ENCODE data around the gene TWF2. TPM values are rescaled to one million over a fixed set of nuclear protein-coding genes. Genes with fewer than 3 reads are reported as not detected.

TWF2 gene
- total RNA-seq, 1 experiment from 2014 or later: 102 TPM

DNA sequence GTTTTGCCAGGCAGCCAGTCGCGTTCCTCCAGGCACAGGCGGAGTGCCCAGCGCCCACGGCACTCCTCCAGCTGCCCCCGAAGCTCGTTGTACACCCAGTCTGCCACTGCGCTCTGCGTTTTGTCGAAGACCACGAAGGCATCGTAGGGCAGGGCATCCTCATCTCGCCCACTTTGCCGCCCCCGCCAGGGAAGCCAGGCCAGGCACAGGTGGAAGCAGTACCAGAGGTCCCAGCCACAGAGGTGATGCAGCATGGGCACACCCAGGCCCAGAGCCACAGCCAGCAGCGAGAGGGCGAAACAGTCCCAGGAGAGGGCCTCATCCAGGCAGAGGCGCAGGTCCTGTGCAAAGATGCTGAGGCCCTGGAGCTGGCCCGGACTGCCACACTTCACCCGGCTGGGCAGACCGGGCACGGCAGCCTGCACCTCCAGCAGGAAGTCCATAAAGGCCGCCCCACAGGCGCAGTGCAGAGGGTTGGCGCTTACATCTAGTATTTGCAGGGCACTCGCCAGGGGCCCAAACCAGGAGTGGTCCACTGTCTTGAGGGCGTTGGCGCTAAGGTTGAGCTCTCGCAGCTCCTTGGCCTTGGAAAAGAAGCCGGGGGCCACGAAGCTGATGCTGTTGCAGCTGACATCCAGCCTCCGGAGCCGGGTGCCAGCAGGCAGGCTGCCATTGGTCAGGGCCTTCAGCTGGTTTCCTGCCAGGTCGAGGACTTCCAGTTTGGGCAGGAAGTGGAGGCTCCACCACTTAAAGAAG lies 17.2 kb downstream of the TWF2 start:
- BruUV-seq (replicated peaks): no TSS peak
- intact Hi-C loops (cut with micrococcal nuclease; ENCODE audit: unreplicated experiment): no loop called here

DNA sequence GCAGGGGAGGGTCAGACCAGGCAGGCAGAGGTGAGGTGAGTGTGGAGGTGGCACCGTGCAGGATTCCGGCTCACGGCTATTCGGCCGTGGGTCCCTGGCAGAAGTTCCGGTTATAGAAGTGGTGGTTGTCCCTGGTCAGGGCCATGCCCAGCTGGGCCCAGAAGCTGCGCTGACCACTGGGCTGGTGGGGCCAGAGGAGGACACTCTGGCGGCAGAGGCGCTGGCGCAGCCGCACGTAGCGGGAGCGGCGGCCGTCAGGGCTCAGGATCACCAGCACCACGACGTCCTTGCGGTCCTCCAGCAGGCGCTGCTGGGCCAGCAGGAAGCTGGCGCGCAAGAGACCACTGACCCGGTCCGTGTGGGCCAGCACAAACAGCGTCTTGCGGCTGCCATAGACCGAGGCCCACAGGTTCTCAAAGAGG lies 17.8 kb downstream of the TWF2 start:
- H3K27me3 ChIP-seq (ENCODE audit: insufficient read depth, low read depth): no peaks in the 10 kb centered on the region
- no peaks in the 10 kb centered on the region for H4K20me1 ChIP-seq (ENCODE audit: insufficient read depth)
- no peaks in the 10 kb centered on the region for H3K79me2 ChIP-seq (ENCODE audit: low read depth)
- H3K4me2 ChIP-seq: 0 out of 2 replicates have a peak overlapping the region, but pooled peaks have one; percentile 24
- H3K9me3 ChIP-seq (ENCODE audit: insufficient read depth, low read depth): no peaks in the 10 kb centered on the region
- peaks cover 37% of the 10 kb centered on the region for H3F3A ChIP-seq (ENCODE audit: insufficient read depth, low read depth)
- no peak overlapping the region for H2AFZ ChIP-seq
- no peaks in the 10 kb centered on the region for H3K36me3 ChIP-seq (ENCODE audit: low read depth)
- no peak for TF ChIP-seq EZH2 (IDR thresholded peaks at IDR 0.05; ENCODE audit: low read depth)
- no peak for TF ChIP-seq CTCF (conservative IDR thresholded peaks at IDR 0.05)
- intact Hi-C loops (cut with micrococcal nuclease; ENCODE audit: unreplicated experiment): no loop called here
- no peak overlapping the region for H3K27ac ChIP-seq
- ChIA-PET CTCF (interaction anchor here (0.6 to 1.4 kb wide), 8 partner anchors 16 to 237 kb away, joined by 3 to 19 read pairs (median 6); partner anchors contain the start of gene TWF2), POLR2A (ENCODE audit: unreplicated experiment) (no interaction called here)
- H3K4me1 ChIP-seq (replicated peaks; ENCODE audit: insufficient read depth): peaks cover 46% of the 10 kb centered on the region
- no peak for DNase-seq
- no peak overlapping the region for H3K4me3 ChIP-seq
- no peaks in the 10 kb centered on the region for H3K9me2 ChIP-seq (ENCODE audit: insufficient read depth)
- BruUV-seq (replicated peaks): no TSS peak

More for the DNA sequence above, 17.2 kb downstream of the TWF2 start:
- no peaks in the 10 kb centered on the region for H3K79me2 ChIP-seq (ENCODE audit: low read depth)
- H3K27me3 ChIP-seq (ENCODE audit: insufficient read depth, low read depth): no peaks in the 10 kb centered on the region
- no peak overlapping the region for H3K4me3 ChIP-seq
- no peaks in the 10 kb centered on the region for H4K20me1 ChIP-seq (ENCODE audit: insufficient read depth)
- no peaks in the 10 kb centered on the region for H3K9me2 ChIP-seq (ENCODE audit: insufficient read depth)
- H3K4me1 ChIP-seq (replicated peaks; ENCODE audit: insufficient read depth): peaks cover 40% of the 10 kb centered on the region
- no peak for DNase-seq
- H3K4me2 ChIP-seq: no peak overlapping the region
- H3K36me3 ChIP-seq (ENCODE audit: low read depth): no peaks in the 10 kb centered on the region
- TF ChIP-seq EZH2 (IDR thresholded peaks at IDR 0.05; ENCODE audit: low read depth) (no peak), CTCF (conservative IDR thresholded peaks at IDR 0.05) (no peak)
- no peak overlapping the region for H3K27ac ChIP-seq
- ChIA-PET CTCF (interaction anchor here (0.6 to 1.4 kb wide), 3 partner anchors 24 to 119 kb away, joined by 3 to 7 read pairs (median 4); partner anchors contain the start of gene PPM1M), POLR2A (ENCODE audit: unreplicated experiment) (no interaction called here)
- peaks cover 31% of the 10 kb centered on the region for H3F3A ChIP-seq (ENCODE audit: insufficient read depth, low read depth)
- no peak overlapping the region for H2AFZ ChIP-seq
- no peaks in the 10 kb centered on the region for H3K9me3 ChIP-seq (ENCODE audit: insufficient read depth, low read depth)

GRCh38 chr3:52220380-52221026 lies 18.5 kb downstream of the TWF2 start:
- Histone ChIP-seq H3K27me3 (ENCODE audit: insufficient read depth, low read depth) (no peaks in the 10 kb centered on the region), H3K4me3 (no peak overlapping the region), H2AFZ (no peak overlapping the region), H3K79me2 (ENCODE audit: low read depth) (no peaks in the 10 kb centered on the region), H3K9me2 (ENCODE audit: insufficient read depth) (no peaks in the 10 kb centered on the region), H4K20me1 (ENCODE audit: insufficient read depth) (no peaks in the 10 kb centered on the region), H3K36me3 (ENCODE audit: low read depth) (no peaks in the 10 kb centered on the region; the same call in 1 of the 2 replicates), H3K4me1 (replicated peaks; ENCODE audit: insufficient read depth) (peaks cover 53% of the 10 kb centered on the region), H3K27ac (no peak overlapping the region), H3K4me2 (peak overlapping the region; percentile 69; the same call in 1 of the 2 replicates), H3K9me3 (ENCODE audit: insufficient read depth, low read depth) (no peaks in the 10 kb centered on the region), H3F3A (ENCODE audit: insufficient read depth, low read depth) (peaks cover 43% of the 10 kb centered on the region)
- TF ChIP-seq EZH2 (IDR thresholded peaks at IDR 0.05; ENCODE audit: low read depth) (no peak), CTCF (conservative IDR thresholded peaks at IDR 0.05) (peak; percentile 85)
- ChIA-PET CTCF (interaction anchor here (0.6 to 1.4 kb wide), 11 partner anchors 14 to 279 kb away, joined by 3 to 19 read pairs (median 5); partner anchors contain the start of genes PARP3, RRP9 and TWF2), POLR2A (ENCODE audit: unreplicated experiment) (interaction anchor here (0.6 kb wide), 2 partner anchors 67 to 148 kb away, joined by 4 read pairs; no protein-coding TSS in a partner anchor)
- peak; percentile 67 to 87 for DNase-seq
- intact Hi-C loops (cut with micrococcal nuclease; ENCODE audit: unreplicated experiment): loop anchor here (1.0 kb wide), 1 partner anchor 119 kb away; no protein-coding TSS in a partner anchor
- no TSS peak for BruUV-seq (replicated peaks)
